ENCODE data around the gene WDR33. TPM values are rescaled to one million over a fixed set of nuclear protein-coding genes. Genes with fewer than 3 reads are reported as not detected.

The WDR33 gene
- total and polyA plus RNA-seq, 2 of the 4 experiments (the other 2 are of a cell fraction), result 19.6 to 41.2 TPM

DNA sequence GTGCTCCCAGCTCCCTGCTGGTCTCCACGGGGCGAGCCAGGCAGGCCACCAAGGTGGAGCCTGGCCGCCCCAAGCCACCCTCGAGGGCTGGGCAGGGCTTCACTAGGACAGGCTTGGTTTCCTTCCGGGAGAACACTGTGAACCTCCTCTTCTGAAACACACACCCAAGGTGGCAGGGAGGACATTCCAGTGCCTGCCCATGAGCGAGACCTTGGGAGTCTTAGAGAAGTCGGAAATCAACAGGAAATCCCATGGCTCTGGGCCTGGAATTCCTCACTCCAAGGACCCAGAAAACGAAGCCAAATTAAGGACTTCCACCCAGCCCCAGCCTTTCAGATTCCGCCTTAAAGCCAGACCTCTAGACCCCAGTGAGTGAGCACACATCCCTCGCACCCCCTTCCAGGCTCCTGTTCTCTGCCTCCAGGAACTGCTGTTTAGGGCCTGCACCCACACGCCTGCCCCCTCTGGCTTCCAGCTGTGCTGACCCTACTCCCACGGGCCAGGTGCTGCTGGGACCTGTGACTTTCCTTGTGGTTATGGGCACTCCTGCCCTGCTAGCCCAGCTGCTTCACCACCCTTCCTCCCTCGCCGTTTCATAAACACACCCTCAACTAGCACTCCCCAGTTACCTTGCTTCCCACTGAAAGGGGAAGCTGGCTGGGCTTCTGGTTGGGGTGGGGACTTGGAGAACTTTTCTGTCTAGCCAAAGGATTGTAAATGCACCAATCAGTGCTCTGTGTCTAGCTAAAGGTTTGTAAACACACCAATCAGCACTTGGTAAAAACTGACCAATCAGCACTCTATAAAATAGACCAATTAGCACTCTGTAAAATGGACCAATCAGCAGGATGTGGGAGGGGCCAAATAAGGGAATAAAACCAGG lies 151.3 kb downstream of the WDR33 start:
- in situ Hi-C loops (cut with MboI; ENCODE audit: low sequenced_read_pairs) (no loop called here), intact Hi-C loops (cut with micrococcal nuclease) (no loop called here), dilution Hi-C loops (cut with HindIII; ENCODE audit: low sequenced_read_pairs, unreplicated experiment) (no loop called here)
- no peak overlapping the region for H3K56ac ChIP-seq (ENCODE audit: extremely low read depth, insufficient read depth, low read length)
- H3K18ac ChIP-seq (ENCODE audit: low read depth, low read length), result no peak overlapping the region
- ChIA-PET CTCF (no interaction called here), POLR2A (ENCODE audit: unreplicated experiment) (no interaction called here)
- no peak overlapping the region for H2BK15ac ChIP-seq (ENCODE audit: low read depth, low read length)
- H4K91ac ChIP-seq (ENCODE audit: insufficient read depth, low read depth, low read length), result no peak overlapping the region
- H3K79me1 ChIP-seq (ENCODE audit: low read depth in 1 of 2, low read length in 2 of 2), result peaks cover 19 to 64% of the 10 kb centered on the region in 2 experiments
- H4K20me1 ChIP-seq (ENCODE audit: insufficient read depth, low read length), result peaks cover 74% of the 10 kb centered on the region
- TF ChIP-seq, protein P1, sequence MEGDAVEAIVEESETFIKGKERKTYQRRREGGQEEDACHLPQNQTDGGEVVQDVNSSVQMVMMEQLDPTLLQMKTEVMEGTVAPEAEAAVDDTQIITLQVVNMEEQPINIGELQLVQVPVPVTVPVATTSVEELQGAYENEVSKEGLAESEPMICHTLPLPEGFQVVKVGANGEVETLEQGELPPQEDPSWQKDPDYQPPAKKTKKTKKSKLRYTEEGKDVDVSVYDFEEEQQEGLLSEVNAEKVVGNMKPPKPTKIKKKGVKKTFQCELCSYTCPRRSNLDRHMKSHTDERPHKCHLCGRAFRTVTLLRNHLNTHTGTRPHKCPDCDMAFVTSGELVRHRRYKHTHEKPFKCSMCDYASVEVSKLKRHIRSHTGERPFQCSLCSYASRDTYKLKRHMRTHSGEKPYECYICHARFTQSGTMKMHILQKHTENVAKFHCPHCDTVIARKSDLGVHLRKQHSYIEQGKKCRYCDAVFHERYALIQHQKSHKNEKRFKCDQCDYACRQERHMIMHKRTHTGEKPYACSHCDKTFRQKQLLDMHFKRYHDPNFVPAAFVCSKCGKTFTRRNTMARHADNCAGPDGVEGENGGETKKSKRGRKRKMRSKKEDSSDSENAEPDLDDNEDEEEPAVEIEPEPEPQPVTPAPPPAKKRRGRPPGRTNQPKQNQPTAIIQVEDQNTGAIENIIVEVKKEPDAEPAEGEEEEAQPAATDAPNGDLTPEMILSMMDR (conservative IDR thresholded peaks at IDR 0.05; ENCODE audit: low read depth, low read length), result no peak
- TF ChIP-seq MXI1 (IDR thresholded peaks at IDR 0.05; ENCODE audit: borderline replicate concordance, low read depth, low read length) (no peak), BHLHE40 (IDR thresholded peaks at IDR 0.05; ENCODE audit: low read depth, low read length) (no peak), FOS (IDR thresholded peaks at IDR 0.05; ENCODE audit: low read depth, low read length) (no peak), MAFK (IDR thresholded peaks at IDR 0.05; ENCODE audit: low read depth, low read length) (no peak), POLR2A (IDR thresholded peaks at IDR 0.05; ENCODE audit: low read depth, low read length) (no peak), SMC3 (IDR thresholded peaks at IDR 0.05; ENCODE audit: low read depth, low read length) (no peak)
- TF ChIP-seq, protein P2, sequence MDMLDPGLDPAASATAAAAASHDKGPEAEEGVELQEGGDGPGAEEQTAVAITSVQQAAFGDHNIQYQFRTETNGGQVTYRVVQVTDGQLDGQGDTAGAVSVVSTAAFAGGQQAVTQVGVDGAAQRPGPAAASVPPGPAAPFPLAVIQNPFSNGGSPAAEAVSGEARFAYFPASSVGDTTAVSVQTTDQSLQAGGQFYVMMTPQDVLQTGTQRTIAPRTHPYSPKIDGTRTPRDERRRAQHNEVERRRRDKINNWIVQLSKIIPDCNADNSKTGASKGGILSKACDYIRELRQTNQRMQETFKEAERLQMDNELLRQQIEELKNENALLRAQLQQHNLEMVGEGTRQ (IDR thresholded peaks at IDR 0.05; ENCODE audit: low read depth, low read length), result no peak
- H2AK9ac ChIP-seq (replicated peaks; ENCODE audit: low read depth, low read length, poor library complexity), result no peak overlapping the region
- H3K4me2 ChIP-seq (ENCODE audit: low read depth, low read length), result no peak overlapping the region
- no peak overlapping the region for H2AFZ ChIP-seq (replicated peaks; ENCODE audit: low read length, poor library complexity)
- H3K14ac ChIP-seq (replicated peaks; ENCODE audit: low read depth, low read length), result no peak overlapping the region
- H4K5ac ChIP-seq (ENCODE audit: low read depth, low read length), result no peak overlapping the region
- H3K23ac ChIP-seq (ENCODE audit: low read depth, low read length), result no peak overlapping the region
- no peak overlapping the region for H3K4ac ChIP-seq (ENCODE audit: low read depth, low read length)
- H3K27ac ChIP-seq (ENCODE audit: insufficient read depth, low read length), result no peak overlapping the region
- ATAC-seq (ENCODE audit: low read depth) (no peak), DNase-seq (no peak)
- H2BK20ac ChIP-seq (ENCODE audit: low read depth, low read length), result no peak overlapping the region
- no peak overlapping the region for H2BK5ac ChIP-seq (ENCODE audit: low read depth, low read length, poor library complexity, severe bottlenecking)
- H2AK5ac ChIP-seq (ENCODE audit: low read depth, low read length), result no peak overlapping the region; the same call in 1 of the 2 replicates
- peaks cover 2% of the 10 kb centered on the region; the same call in 1 of the 2 replicates for H3K9me3 ChIP-seq (ENCODE audit: control insufficient read depth, insufficient read depth, low read length)
- no peak overlapping the region for H3K4me3 ChIP-seq (ENCODE audit: insufficient read depth, low read depth, low read length)
- BruUV-seq (replicated peaks), result no TSS peak
- H3K9me1 ChIP-seq (ENCODE audit: insufficient read depth, low read length), result peaks cover 28% of the 10 kb centered on the region
- H3K4me1 ChIP-seq (ENCODE audit: control insufficient read depth, insufficient read depth, low read length), result peaks cover 14% of the 10 kb centered on the region
- no peak overlapping the region for H2BK120ac ChIP-seq (ENCODE audit: low read depth, low read length)
- H4K8ac ChIP-seq (ENCODE audit: low read depth in 2 of 2, low read length in 2 of 2), result no peak overlapping the region
- WGBS, 2 experiments (ENCODE audit: extremely low coverage in 2 of 2, insufficient read length in 1 of 2), result 76% methylated on average over 3 of the region's 14 CpGs; no CpG with 5 or more reads in 1 of the 2 experiments
- no peak overlapping the region for H3K9ac ChIP-seq (ENCODE audit: low read depth, low read length)
- H3K36me3 ChIP-seq (ENCODE audit: control insufficient read depth, insufficient read depth, low read length), result peaks cover 11% of the 10 kb centered on the region
- no peaks in the 10 kb centered on the region for H3K27me3 ChIP-seq (ENCODE audit: control insufficient read depth, insufficient read depth, low read length)
